Trophoblast cell (in vitro differentiated cells and primary cell): ENCODE data around the gene RPL13A.
"Not testable (repeated sequence)": the region's sequence is repeated elsewhere in the genome, so short reads cannot be mapped to it uniquely, and the experiment has no call there.

Source experiments
- DNase-seq, 2 donors: peaks; one replicate each; pipeline ENCODE4 v3.0.0-alpha.2; 2016
- H2AFZ ChIP-seq: 2 replicates; pipeline ENCODE4 v1.6.1; 2013; ENCODE audit warnings: low read length, moderate library complexity, mild to moderate bottlenecking; ENCODE audit not compliant: insufficient read depth, poor library complexity
- H2AK5ac ChIP-seq: 2 replicates; pipeline ENCODE4 v1.6.1; 2013; ENCODE audit warnings: mild to moderate bottlenecking, low read length
- H2BK120ac ChIP-seq: 2 replicates; pipeline ENCODE4 v1.6.1; 2013; ENCODE audit warnings: low read length, mild to moderate bottlenecking, moderate library complexity; ENCODE audit not compliant: insufficient read depth, poor library complexity
- H2BK12ac ChIP-seq: 2 replicates; pipeline ENCODE4 v1.6.1; 2013; ENCODE audit warnings: mild to moderate bottlenecking, low read length, moderate library complexity
- H2BK5ac ChIP-seq: 2 replicates; pipeline ENCODE4 v1.6.1; 2013; ENCODE audit warnings: low read length, low read depth, moderate library complexity, mild to moderate bottlenecking; ENCODE audit not compliant: poor library complexity
- H3K14ac ChIP-seq: 2 replicates; pipeline ENCODE4 v1.6.1; 2013; ENCODE audit warnings: mild to moderate bottlenecking, low read length
- H3K18ac ChIP-seq: 2 replicates; pipeline ENCODE4 v1.6.1; 2013; ENCODE audit warnings: mild to moderate bottlenecking, low read length
- H3K23ac ChIP-seq: 2 replicates; pipeline ENCODE4 v1.6.1; 2013; ENCODE audit warnings: low read length
- H3K27ac ChIP-seq: 2 replicates; pipeline ENCODE4 v1.5.1; 2013; ENCODE audit warnings: low read depth, mild to moderate bottlenecking, inconsistent platforms, low read length, moderate library complexity
- H3K27me3 ChIP-seq: 2 replicates; pipeline ENCODE4 v1.6.1; 2013; ENCODE audit warnings: inconsistent platforms, mild to moderate bottlenecking, low read length, moderate library complexity; ENCODE audit not compliant: insufficient read depth
- H3K36me3 ChIP-seq, 2 experiments: 1 replicate in 1 of 2; 2 replicates in 1 of 2; pipeline ENCODE4 v1.6.1; 2013; ENCODE audit warnings: low read length in 2 of 2, mild to moderate bottlenecking in 2 of 2, moderate library complexity in 1 of 2; ENCODE audit not compliant: insufficient read depth in 2 of 2, control insufficient read depth in 1 of 2
- H3K4ac ChIP-seq: 2 replicates; pipeline ENCODE4 v1.6.1; 2013; ENCODE audit warnings: low read depth, mild to moderate bottlenecking, low read length, moderate library complexity
- H3K4me1 ChIP-seq, 2 experiments: 1 replicate in 1 of 2; 2 replicates in 1 of 2; pipeline ENCODE4 v1.6.1; 2013; ENCODE audit warnings: low read length in 2 of 2, mild to moderate bottlenecking in 2 of 2, moderate library complexity in 1 of 2; ENCODE audit not compliant: insufficient read depth in 2 of 2, control insufficient read depth in 1 of 2
- H3K4me2 ChIP-seq: 2 replicates; pipeline ENCODE4 v1.6.1; 2013; ENCODE audit warnings: inconsistent platforms, mild to moderate bottlenecking, low read length, moderate library complexity
- H3K4me3 ChIP-seq: 2 replicates; pipeline ENCODE4 v1.5.1; 2013; ENCODE audit warnings: mild to moderate bottlenecking, low read depth, low read length, inconsistent platforms
- H3K79me1 ChIP-seq: one replicate; pipeline ENCODE4 v1.6.1; 2013; ENCODE audit warnings: low read length
- H3K79me2 ChIP-seq: 2 replicates; pipeline ENCODE4 v1.6.1; 2013; ENCODE audit warnings: low read length, mild to moderate bottlenecking; ENCODE audit not compliant: control insufficient read depth, insufficient read depth, poor library complexity
- H3K9ac ChIP-seq: 2 replicates; pipeline ENCODE4 v1.6.1; 2013; ENCODE audit warnings: mild to moderate bottlenecking, low read length
- H3K9me3 ChIP-seq: 2 replicates; pipeline ENCODE4 v1.6.1; 2013; ENCODE audit warnings: low read depth, mild to moderate bottlenecking, control low read depth, inconsistent platforms, low read length; ENCODE audit not compliant: insufficient read depth
- H4K12ac ChIP-seq: 2 replicates; pipeline ENCODE4 v1.6.1; 2013; ENCODE audit warnings: low read depth, mild to moderate bottlenecking, low read length, moderate library complexity
- H4K8ac ChIP-seq: 2 replicates; pipeline ENCODE4 v1.6.1; 2013; ENCODE audit warnings: low read depth, mild to moderate bottlenecking, low read length, moderate library complexity
- H4K91ac ChIP-seq: one replicate; pipeline ENCODE4 v1.6.1; 2013; ENCODE audit warnings: low read depth, mild to moderate bottlenecking, low read length, moderate library complexity
- WGBS: extraction: QIAGEN DNeasy Blood & Tissue Kit; methylation state at CpG from one replicate; pipeline ENCODE4 v1.1.7; 2013; ENCODE audit warnings: missing lambda C conversion rate; ENCODE audit not compliant: insufficient read length, insufficient coverage; ENCODE audit errors: extremely low coverage; 5-methylcytosine and 5-hydroxymethylcytosine counted together

RPL13A gene

GRCh38 chr19:49459388-49459787, 28.0 kb upstream of the RPL13A start:
- no CpG with 5 or more reads among the region's 12 CpGs for WGBS

GRCh38 chr19:49461130-49461529, 26.3 kb upstream of the RPL13A start:
- not testable (repeated sequence) for H4K8ac ChIP-seq, H3K9me3 ChIP-seq, H2BK5ac ChIP-seq, H3K4ac ChIP-seq, H3K27ac ChIP-seq, H4K12ac ChIP-seq, H3K79me2 ChIP-seq, H3K79me1 ChIP-seq, H3K14ac ChIP-seq, H3K9ac ChIP-seq, H3K4me1 ChIP-seq, H4K91ac ChIP-seq, H3K18ac ChIP-seq, H2BK12ac ChIP-seq, H2AK5ac ChIP-seq, H3K4me2 ChIP-seq, H3K4me3 ChIP-seq, H2AFZ ChIP-seq, H3K27me3 ChIP-seq, DNase-seq, H2BK120ac ChIP-seq, H3K23ac ChIP-seq
- WGBS: no CpG with 5 or more reads among the region's 1 CpG
- peaks cover 26 to 38% of the 10 kb centered on the region in 2 experiments for H3K36me3 ChIP-seq

More at GRCh38 chr19:49459388-49459787, 28.0 kb upstream of the RPL13A start:
- H3K14ac ChIP-seq: no peak overlapping the region
- H3K4me3 ChIP-seq: no peak overlapping the region
- H3K9me3 ChIP-seq: no peaks in the 10 kb centered on the region
- no peak overlapping the region for H4K8ac ChIP-seq
- H3K4ac ChIP-seq: no peak overlapping the region
- H3K27ac ChIP-seq: no peak overlapping the region
- peaks cover 13 to 20% of the 10 kb centered on the region in 2 experiments for H3K36me3 ChIP-seq
- no peaks in the 10 kb centered on the region for H3K79me1 ChIP-seq
- H2AFZ ChIP-seq: no peak overlapping the region
- no peak overlapping the region for H3K23ac ChIP-seq
- no peak overlapping the region for H3K18ac ChIP-seq
- DNase-seq: no peak
- no peak overlapping the region for H3K9ac ChIP-seq
- H3K4me1 ChIP-seq: peaks cover 0 to 7% of the 10 kb centered on the region in 2 experiments
- no peak overlapping the region for H2BK120ac ChIP-seq
- H2AK5ac ChIP-seq: no peak overlapping the region
- H4K91ac ChIP-seq: no peak overlapping the region
- H3K79me2 ChIP-seq: no peaks in the 10 kb centered on the region
- no peak overlapping the region for H2BK12ac ChIP-seq
- H2BK5ac ChIP-seq: no peak overlapping the region
- H4K12ac ChIP-seq: no peak overlapping the region
- no peak overlapping the region for H3K4me2 ChIP-seq
- no peaks in the 10 kb centered on the region for H3K27me3 ChIP-seq

DNA sequence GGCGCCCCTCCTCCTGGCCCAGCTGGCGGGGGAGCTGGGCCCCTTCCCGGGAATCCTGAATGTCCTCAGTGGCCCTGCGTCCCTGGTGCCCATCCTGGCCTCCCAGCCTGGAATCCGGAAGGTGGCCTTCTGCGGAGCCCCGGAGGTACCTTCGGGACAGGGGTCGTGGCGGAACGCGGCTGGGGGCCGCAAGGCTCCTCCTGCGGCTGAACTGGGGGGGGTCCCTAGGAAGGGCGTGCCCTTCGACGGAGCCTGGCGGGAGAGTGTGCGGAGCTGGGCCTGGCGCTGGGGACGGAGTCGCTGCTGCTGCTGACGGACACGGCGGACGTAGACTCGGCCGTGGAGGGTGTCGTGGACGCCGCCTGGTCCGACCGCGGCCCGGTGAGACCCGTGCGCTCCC, 25.8 kb upstream of the RPL13A start:
- H2BK12ac ChIP-seq: no peak overlapping the region
- H4K8ac ChIP-seq: no peak overlapping the region
- no peak overlapping the region for H3K27ac ChIP-seq
- no peak overlapping the region for H2AFZ ChIP-seq
- no peak overlapping the region for H3K18ac ChIP-seq
- no peak overlapping the region for H3K23ac ChIP-seq
- no peak overlapping the region for H2AK5ac ChIP-seq
- no peak overlapping the region for H2BK5ac ChIP-seq
- no peak overlapping the region for H3K4ac ChIP-seq
- WGBS: no CpG with 5 or more reads among the region's 37 CpGs
- no peak overlapping the region for H3K9ac ChIP-seq
- H3K36me3 ChIP-seq: peaks cover 29 to 43% of the 10 kb centered on the region in 2 experiments
- no peak overlapping the region for H3K14ac ChIP-seq
- H3K79me1 ChIP-seq: no peaks in the 10 kb centered on the region
- DNase-seq: no peak
- H4K91ac ChIP-seq: no peak overlapping the region
- no peak overlapping the region for H2BK120ac ChIP-seq
- H3K4me1 ChIP-seq: peaks cover 0 to 7% of the 10 kb centered on the region in 2 experiments
- no peaks in the 10 kb centered on the region for H3K79me2 ChIP-seq
- no peaks in the 10 kb centered on the region for H3K9me3 ChIP-seq
- no peaks in the 10 kb centered on the region for H3K27me3 ChIP-seq
- no peak overlapping the region for H3K4me2 ChIP-seq
- H4K12ac ChIP-seq: no peak overlapping the region
- H3K4me3 ChIP-seq: no peak overlapping the region

- H3K27me3 ChIP-seq: no peaks in the 10 kb centered on the region
- no peak overlapping the region for H4K91ac ChIP-seq
- no peak overlapping the region for H3K18ac ChIP-seq
- no peak overlapping the region for H2AFZ ChIP-seq
- peaks cover 29 to 48% of the 10 kb centered on the region in 2 experiments for H3K36me3 ChIP-seq
- H3K79me1 ChIP-seq: no peaks in the 10 kb centered on the region
- H2BK5ac ChIP-seq: no peak overlapping the region
- no peak for DNase-seq
- H3K9me3 ChIP-seq: no peaks in the 10 kb centered on the region
- H3K4ac ChIP-seq: no peak overlapping the region
- no peak overlapping the region for H4K12ac ChIP-seq
- H3K9ac ChIP-seq: no peak overlapping the region
- H3K4me1 ChIP-seq: peaks cover 0 to 7% of the 10 kb centered on the region in 2 experiments
- no peak overlapping the region for H2AK5ac ChIP-seq
- H3K23ac ChIP-seq: no peak overlapping the region
- H3K14ac ChIP-seq: no peak overlapping the region
- H4K8ac ChIP-seq: no peak overlapping the region
- WGBS: no CpG with 5 or more reads among the region's 12 CpGs
- H3K27ac ChIP-seq: no peak overlapping the region
- H3K4me2 ChIP-seq: no peak overlapping the region
- no peak overlapping the region for H2BK120ac ChIP-seq
- no peak overlapping the region for H3K4me3 ChIP-seq
- H2BK12ac ChIP-seq: no peak overlapping the region
- H3K79me2 ChIP-seq: no peaks in the 10 kb centered on the region
Observed at GRCh38 chr19:49462492-49462891, 24.9 kb upstream of the RPL13A start.
